ENCODE measurements around the gene MACC1. TPM values are rescaled to one million over a fixed set of nuclear protein-coding genes. Genes with fewer than 3 reads are reported as not detected.
A peak's percentile ranks its signal among the peaks of the same experiment; 100 is the strongest.
"Not testable (repeated sequence)": the region's sequence is repeated elsewhere in the genome, so short reads cannot be mapped to it uniquely, and the experiment has no call there.

The MACC1 gene
- total RNA-seq, 4 donors from 2014 or later = 0.21 to 2.4 (median 1.2) TPM

- no peaks in the 10 kb centered on the region for H3K27me3 ChIP-seq
- 74 to 77% methylated on average over 6 of the region's 6 CpGs for WGBS, 2 donors
These were observed 95.1 kb downstream of the MACC1 start for GRCh38 chr7:20122073-20122472.

DNA sequence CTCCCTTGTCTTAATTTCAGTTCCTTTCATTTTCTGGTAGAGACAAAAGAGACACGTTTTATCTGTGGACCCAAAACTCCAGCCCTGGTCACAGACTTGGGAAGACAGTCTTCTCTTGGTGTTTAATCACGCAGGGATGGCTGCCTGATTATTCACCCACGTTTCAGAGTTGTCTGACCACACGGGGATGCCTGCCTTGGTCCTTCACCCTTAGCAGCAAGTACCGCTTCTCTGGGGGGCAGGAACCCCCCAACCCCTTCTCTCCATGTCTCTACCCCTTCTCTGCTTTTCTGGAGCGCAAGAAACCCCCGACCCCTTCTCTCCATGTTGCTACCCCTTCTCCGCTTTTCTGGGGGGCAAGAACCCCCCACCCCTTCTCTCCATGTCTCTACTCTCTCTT lies 95.8 kb downstream of the MACC1 start:
- Histone ChIP-seq H3K27me3 (no peaks in the 10 kb centered on the region), H3K4me3 (no peak overlapping the region), H3K4me1 (no peaks in the 10 kb centered on the region), H3K36me3 (no peaks in the 10 kb centered on the region), H3K27ac (no peak overlapping the region), H3K9me3 (no peaks in the 10 kb centered on the region)
- 81 to 87% methylated on average over 8 of the region's 8 CpGs for WGBS, 2 donors
- no peak for DNase-seq (ENCODE audit: low spot score in 2 of 2)
- TF ChIP-seq, protein P1, sequence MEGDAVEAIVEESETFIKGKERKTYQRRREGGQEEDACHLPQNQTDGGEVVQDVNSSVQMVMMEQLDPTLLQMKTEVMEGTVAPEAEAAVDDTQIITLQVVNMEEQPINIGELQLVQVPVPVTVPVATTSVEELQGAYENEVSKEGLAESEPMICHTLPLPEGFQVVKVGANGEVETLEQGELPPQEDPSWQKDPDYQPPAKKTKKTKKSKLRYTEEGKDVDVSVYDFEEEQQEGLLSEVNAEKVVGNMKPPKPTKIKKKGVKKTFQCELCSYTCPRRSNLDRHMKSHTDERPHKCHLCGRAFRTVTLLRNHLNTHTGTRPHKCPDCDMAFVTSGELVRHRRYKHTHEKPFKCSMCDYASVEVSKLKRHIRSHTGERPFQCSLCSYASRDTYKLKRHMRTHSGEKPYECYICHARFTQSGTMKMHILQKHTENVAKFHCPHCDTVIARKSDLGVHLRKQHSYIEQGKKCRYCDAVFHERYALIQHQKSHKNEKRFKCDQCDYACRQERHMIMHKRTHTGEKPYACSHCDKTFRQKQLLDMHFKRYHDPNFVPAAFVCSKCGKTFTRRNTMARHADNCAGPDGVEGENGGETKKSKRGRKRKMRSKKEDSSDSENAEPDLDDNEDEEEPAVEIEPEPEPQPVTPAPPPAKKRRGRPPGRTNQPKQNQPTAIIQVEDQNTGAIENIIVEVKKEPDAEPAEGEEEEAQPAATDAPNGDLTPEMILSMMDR (IDR thresholded peaks at IDR 0.05) = no peak
- TF ChIP-seq EP300 (IDR thresholded peaks at IDR 0.05) (no peak), POLR2A (IDR thresholded peaks at IDR 0.05) (no peak)

More at GRCh38 chr7:20122073-20122472, 95.1 kb downstream of the MACC1 start:
- no peak for DNase-seq (ENCODE audit: low spot score in 2 of 2)
- H3K4me1 ChIP-seq = no peaks in the 10 kb centered on the region
- H3K9me3 ChIP-seq = no peaks in the 10 kb centered on the region
- TF ChIP-seq POLR2A (IDR thresholded peaks at IDR 0.05) (no peak), EP300 (IDR thresholded peaks at IDR 0.05) (no peak)
- TF ChIP-seq, protein P1 (IDR thresholded peaks at IDR 0.05) = no peak
- no peak overlapping the region for H3K4me3 ChIP-seq
- no peaks in the 10 kb centered on the region for H3K36me3 ChIP-seq
- no peak overlapping the region for H3K27ac ChIP-seq

GRCh38 chr7:20120611-20121168 lies 96.5 kb downstream of the MACC1 start:
- H3K36me3 ChIP-seq; H3K27ac ChIP-seq; DNase-seq (ENCODE audit: low spot score in 2 of 2); H3K4me3 ChIP-seq; H3K27me3 ChIP-seq; H3K4me1 ChIP-seq; H3K9me3 ChIP-seq: not testable (repeated sequence)
- 82 to 84% methylated on average over 7 of the region's 7 CpGs for WGBS, 2 donors

- H3K9me3 ChIP-seq = no peaks in the 10 kb centered on the region
- H3K36me3 ChIP-seq = no peaks in the 10 kb centered on the region
- H3K27me3 ChIP-seq = no peaks in the 10 kb centered on the region
- 72 to 78% methylated on average over 3 of the region's 3 CpGs for WGBS, 2 donors
- no peak for DNase-seq (ENCODE audit: low spot score in 2 of 2)
- no peak overlapping the region for H3K27ac ChIP-seq
- TF ChIP-seq, protein P1 (IDR thresholded peaks at IDR 0.05) = no peak
- no peak for TF ChIP-seq POLR2A (IDR thresholded peaks at IDR 0.05)
- TF ChIP-seq EP300 (IDR thresholded peaks at IDR 0.05) = no peak
- no peak overlapping the region for H3K4me3 ChIP-seq
- H3K4me1 ChIP-seq = no peaks in the 10 kb centered on the region
These were observed 100.3 kb downstream of the MACC1 start for GRCh38 chr7:20116869-20117268.

DNA sequence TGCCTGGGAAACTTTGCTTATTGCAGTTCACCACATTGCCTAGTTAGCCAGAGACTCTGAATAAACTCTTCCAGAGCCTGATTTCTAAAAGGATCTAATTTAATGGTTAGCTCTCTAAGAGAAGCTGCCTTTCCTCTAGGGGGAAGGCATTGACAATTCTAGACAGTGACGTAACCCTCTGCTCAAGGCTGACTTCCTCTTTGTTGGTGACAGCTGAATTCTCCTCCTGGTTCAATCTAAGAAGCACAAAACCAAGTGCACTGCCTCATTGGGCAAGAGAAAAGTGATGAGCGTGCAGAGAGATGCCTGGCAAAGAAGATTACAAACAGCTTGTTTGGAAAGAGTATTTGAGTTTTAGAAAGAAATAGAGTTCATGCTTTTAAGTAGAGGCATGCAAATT lies 102.7 kb downstream of the MACC1 start:
- 53 to 56% methylated on average over 2 of the region's 2 CpGs for WGBS, 2 donors
- Histone ChIP-seq H3K9me3 (no peaks in the 10 kb centered on the region), H3K4me1 (no peaks in the 10 kb centered on the region), H3K27ac (no peak overlapping the region), H3K36me3 (no peaks in the 10 kb centered on the region), H3K27me3 (no peaks in the 10 kb centered on the region), H3K4me3 (no peak overlapping the region)
- DNase-seq (ENCODE audit: low spot score in 2 of 2) = no peak
- TF ChIP-seq, protein P1 (IDR thresholded peaks at IDR 0.05) = no peak
- peak in 1 of 2 donors; percentile 45 for TF ChIP-seq EP300 (IDR thresholded peaks at IDR 0.05)

Measured in tibial nerve (tissue), 4 donors.